Stimulated activated CD4-positive, alpha-beta T cell treated with anti-CD3 and anti-CD28 coated beads, Interleukin-15, amount 100 ng/mL, for 1 hour (primary cell): ENCODE data around the gene LRRC59.
"Not testable (repeated sequence)": the region's sequence is repeated elsewhere in the genome, so short reads cannot be mapped to it uniquely, and the experiment has no call there.

ENCODE experiments used
- DNase-seq, 2 donors: peaks; one replicate each; pipeline ENCODE4 v3.0.0-alpha.2; 2020; ENCODE audit warnings: low read depth in 1 of 2, low spot score in 1 of 2

LRRC59 gene

DNA sequence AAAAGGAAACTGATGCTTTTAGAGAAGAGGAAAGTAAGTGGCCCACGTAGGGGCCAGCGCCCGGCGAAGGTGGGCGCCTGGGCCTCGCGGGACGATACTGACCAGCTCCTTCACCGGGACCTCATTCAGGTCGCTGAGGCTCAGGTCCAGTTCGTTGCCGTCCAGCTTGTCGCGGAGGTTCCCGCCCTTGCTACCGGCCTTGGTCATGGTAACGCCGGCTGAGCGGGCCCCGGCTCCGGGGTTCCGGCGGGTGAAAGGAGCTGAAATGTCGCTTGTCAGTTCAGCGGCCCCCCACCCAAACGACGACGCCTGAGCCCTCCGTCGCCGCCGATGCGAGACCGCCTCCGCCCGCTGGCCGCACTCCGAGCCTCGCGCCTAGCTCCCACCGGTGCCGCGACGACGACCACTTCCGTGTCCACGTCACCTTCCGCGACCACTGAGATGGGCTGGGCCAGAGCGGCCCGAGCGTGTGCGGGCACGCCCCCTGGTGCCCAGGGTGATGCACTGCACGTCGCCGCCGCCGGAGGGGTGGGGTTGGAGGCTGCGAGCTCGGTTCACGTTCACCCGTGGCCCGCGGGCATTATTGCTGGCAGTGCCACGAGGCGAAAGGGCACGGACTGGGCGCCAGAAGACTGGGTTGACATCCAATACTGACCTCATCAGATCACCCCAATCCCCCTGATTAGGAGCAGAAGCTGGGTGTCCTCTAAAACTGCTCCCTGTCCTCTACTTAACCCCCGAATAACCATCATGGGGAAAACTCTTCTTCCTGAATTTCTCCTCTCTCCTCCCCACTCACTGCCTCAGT is at the start of gene LRRC59:
Gene LRRC59 (minus strand): TSS at position 413 of the 808 bp plus-strand sequence. CDS start 206 bp downstream, at position 207.
- peak; percentile 87 to 88 for DNase-seq

DNA sequence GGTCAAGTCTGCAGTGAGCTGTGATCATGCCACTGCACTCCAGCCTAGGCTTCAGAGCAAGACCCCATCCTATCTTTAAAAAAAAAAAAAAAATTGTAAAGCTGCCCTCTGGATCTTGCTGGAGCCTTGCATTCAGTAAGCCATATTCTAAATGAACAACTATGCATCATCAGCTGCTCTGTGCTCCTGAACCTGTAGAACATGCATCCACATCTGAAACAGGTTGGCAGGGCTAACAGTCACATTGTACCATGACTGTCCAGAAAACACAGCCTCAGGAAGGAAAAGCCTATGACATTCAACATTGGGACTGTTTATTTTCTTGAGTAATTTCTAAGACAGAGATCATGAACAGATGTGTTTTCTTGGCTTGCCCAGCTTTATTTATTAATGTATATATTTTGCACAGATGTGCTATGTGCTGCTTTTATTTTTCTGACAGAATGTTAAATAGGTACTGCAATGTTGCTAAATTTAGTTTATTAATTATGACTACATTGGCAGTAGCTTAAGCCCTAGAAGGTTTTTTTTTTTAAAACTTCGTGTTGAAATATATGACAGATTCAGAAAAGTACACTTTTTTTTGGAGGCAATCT is 48.5 kb upstream of the LRRC59 start:
- no peak for DNase-seq

DNA sequence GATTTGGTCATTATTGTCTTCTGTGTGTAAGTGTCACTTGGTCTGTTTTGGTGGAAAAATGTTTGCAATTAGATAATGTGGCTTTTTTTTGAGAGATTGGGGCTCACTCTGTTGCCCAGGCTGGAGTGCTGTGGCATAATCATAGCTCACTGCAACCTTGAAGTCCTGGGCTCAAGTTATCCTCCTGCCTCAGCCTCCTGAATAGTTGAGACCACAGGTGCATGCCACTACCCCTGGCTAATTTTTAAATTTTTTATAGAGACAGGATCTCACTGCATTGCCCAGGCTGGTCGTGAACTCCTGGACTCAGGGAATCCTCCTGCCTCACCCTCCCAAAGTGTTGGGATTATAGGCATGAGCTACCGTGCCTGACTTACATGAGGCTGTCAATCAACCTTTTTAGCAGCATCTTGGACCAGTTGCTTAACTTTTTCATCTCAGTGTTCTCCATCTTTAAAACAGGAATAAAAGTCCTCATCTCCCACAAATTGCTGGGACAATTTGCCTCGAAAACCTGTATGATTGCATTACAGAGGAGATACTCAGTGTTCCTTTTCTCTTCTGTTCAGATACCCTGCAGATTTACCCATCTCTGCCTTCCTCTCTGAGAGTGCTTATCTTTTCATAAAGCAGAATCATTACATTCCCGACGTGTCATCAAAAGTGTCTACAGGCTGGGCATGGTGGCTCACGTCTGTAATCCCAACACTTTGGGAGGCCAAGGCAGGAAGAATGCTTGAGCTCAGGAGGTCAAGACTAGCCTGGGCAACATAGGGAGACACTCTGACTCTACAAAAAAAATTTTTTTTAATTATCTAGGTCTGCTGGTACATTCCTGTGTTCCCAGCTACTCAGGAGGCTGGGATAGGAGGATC is 47.8 kb upstream of the LRRC59 start:
- no peak for DNase-seq

DNA sequence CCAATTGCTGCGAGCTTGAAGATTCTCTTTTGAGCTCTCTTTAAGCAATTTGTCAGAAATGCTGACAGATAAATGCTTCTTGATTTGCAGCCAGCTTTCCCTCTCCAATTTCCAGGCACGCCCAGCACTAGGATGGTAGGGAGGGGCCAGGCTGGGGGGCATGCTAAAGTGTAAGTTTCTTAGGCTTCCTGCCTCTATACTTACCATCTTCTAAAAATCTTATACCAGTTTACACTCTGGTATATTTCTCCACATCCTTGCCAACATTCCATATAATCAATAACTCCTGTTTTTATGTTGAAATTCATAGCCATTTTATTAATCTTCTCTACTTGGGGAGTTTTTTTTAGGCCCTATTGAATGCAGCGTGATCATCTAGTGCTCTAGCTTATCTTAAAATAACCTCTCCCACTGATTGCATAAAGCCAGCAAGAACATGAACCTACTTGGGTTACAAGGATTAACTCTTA is 46.2 kb upstream of the LRRC59 start:
- DNase-seq = no peak

DNA sequence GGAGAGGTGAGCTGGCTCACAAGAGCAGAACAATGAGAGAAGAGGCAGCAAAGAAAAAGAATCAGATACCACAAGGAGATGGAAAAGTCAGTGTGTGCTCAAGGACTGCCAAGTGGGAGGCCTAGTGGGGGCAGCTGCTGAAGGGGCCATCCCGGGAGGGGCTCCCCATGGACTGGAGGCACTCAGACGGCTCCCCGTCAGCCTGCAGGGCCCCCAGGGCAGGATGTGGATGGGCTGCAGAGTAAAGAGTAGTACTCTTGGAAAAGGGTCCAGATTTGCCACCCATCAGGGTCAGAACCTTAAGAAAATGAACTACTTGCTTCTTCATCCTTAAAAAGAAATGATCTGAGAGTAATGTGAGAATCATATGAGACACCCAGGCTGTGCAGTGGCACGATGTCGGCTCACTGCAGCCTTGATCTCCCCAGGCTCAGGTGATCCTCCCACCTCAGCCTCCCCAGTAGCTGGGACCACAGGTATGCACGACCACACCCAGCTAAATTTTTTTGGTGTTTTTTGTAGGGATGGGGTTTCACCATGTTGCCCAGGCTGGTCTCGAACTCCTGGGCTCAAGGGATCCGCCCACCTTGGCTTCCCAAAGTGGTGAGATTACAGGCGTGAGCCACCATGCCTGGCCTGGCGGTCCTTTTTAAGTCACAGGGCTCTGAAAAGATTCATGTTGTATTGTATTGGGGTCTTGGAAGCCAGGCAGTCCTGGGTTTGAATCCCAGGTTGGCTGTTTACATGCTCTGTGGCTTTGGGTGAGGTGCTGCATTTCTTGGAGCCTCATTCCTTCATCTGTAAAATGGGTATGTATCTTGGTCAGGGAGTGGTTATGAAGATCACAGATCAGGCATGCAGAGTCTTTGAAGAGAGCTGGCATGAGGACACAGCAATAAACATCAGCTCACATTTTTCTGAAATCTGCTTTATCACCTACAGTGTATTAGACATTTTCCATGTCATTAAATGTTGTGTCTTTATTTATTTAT is 43.8 kb upstream of the LRRC59 start:
- no peak for DNase-seq

DNA sequence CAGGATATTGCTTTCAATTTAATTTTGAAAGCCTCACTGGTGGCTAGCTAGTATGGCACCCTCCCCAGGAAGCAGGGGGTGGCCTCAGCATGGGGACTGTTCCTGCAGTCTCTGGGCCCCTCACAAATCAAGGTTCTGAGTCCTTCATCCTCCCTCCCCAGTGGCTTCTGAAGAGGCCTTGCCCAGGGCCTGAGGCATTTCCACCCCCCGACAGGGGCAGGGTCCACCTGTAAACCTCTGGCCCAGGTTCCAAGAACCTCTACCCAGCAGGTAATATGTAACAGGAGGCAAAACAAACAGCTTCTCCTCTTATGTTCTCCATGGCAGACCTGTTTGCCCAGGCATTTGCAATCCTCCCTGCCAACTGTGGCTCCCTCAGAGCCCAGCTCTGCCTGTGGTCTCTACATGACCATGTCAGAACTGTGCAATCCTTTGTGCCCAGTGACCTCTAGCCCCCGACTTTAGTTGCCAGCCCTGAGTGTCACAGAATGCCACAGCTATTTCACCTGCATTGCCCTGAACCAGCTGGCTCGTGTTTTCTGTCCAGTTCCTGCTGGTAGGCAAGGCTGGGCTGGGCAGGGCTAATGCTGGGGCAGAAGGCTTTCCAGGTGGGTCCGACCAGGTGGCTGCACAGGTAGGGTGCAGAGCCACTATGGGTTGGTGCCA is 43.0 kb upstream of the LRRC59 start:
- DNase-seq = no peak

DNA sequence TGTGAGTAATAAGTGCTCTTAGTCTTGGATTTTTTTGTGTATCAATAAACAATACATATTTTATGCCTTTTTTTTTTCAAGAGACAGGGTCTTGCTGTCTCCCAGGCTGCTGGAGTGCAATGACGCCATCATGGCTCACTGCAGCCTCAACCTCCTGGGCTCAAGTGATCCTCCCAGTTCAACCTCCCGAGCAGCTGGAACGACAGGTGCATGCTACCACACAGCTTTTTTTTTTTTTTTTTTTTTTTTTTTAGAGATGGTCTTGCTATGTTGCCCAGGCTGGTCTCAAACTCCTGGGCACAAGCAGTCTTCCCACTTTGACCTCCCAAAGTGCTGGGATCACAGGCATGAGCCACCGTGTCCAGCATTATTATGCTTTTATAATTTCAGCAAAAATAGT is 41.7 kb upstream of the LRRC59 start:
- no peak for DNase-seq

DNA sequence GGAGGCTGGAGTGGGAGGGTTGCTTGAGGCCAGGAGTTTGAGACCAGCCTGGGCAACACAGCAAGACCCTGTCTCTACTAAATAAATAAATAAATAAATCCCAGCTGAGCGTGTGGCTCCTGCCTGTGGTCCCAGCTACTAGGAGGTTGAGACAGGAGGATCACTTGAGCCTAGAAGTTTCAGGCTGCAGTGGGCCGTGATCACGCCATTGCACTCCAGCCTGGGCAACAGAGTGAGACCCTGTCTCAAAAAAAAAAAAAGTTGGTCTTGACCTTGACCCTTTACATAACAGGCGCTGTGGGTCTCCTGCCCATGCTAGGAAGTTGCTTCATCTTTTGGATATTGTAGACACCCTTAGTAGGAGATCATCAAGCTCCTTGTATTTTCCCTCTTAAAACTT is 40.1 kb upstream of the LRRC59 start:
- DNase-seq = no peak

DNA sequence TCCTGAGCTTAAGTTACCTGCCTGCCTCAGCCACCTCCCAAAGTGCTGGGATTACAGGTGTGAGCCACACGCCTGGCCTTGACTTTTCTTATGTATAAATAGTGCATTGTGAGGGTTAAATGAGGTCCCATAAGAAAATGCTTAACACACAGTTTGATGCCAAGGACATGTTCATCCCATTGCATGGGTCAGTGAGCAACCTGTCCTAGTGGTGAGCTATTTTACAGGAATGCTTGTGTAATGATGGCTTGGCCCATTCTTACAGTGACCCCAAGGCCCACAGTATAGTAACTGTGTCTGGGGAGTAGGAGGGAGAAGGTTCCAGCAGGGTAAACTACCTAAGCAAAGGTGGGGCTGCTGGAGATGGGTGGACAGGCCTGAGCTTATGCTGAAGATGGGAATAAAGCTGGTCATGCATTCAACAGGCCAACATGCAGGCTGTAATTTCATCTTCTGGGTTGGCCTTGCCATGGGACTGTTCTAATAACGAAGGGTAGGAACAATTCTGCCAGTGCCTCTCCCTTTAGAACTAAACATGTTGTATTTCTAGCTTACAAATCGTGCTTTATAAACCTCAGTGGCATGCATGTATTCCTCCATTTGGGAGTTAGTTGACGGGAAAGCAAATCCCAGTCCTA is 34.9 kb upstream of the LRRC59 start:
- DNase-seq = no peak

DNA sequence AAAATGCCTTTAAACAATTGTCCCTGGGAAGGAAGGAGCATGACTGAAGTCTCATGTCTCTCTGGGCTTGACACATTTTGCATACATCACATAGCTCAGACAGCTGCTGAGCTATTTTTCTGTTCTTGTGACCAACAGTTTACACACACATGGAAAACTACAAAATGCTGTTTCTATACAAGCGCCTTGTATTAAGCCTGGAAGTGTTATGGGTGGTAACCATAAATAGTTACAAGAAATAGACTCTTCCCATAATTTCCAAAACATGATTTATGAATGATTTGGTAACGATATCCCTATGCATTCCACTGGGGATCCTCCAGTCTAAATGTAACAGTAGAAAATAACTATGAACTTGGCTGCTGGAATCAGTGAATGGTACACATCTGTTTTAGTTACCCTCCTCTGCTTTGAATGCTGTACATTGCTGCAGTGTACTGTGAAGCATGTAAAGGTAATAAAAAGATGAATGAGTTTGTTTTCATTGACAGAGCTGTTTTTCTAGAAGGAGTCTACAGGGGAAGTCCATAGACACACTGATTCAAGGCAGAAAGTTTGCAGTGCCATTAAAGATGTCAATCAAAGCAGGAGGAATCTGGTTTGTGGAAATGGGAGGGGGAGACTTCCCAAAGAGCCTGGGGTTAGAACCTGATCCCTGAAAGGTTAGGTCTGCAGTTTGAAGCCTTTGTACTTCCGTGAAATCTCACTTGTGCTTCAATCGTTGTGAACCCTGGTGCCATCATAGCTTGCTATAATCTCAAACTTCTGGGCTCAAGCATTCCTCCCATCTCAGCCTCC is 33.7 kb upstream of the LRRC59 start:
- DNase-seq = no peak

DNA sequence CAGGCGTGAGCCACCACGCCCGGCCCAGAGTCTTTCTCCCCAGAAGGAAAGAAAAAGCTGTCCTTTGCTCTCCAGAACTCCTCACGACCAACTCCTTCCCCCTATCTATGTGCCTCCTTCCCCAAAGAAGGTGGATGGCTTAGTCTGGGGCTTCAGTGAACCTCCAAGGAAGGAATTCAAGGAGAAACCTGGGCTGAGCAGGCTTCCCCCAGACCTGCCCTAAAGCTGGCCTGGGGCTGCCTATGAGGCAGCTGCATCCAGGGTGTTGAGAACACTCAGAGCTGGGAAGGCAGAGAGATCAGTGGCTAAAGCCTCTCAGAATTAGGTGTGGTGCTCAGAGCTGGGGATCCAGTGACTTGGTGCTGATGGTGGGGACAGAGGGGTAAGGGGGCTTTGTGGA is 32.5 kb upstream of the LRRC59 start:
- no peak for DNase-seq

DNA sequence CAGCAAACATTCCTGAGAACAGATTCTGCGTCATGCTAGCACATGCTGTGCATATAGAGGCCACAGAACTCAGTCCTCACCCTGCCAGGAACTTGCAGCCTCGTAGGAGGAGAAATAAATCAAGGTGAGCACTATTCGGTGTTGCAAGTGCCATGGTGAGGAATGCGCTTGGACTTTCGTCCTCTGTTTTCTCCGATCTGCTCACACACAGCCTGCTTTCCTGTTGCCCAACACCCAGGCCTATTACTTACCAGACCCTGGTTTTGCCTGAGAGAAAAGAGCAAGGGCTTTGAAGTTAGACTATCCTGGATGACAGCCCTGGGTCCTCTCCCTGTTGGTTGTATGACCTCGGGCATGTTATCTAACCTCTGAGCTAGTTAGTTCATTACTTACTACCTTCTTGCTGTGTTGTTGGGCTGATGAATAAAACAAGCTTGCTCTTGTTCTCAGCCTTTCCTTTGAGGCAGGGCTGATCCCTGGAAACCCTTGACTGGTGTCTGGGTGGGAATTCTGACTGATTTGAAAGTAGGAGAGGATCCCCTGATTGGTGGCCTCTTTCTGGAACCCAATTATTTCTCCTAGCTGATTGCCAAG is 31.6 kb upstream of the LRRC59 start:
- no peak for DNase-seq

DNA sequence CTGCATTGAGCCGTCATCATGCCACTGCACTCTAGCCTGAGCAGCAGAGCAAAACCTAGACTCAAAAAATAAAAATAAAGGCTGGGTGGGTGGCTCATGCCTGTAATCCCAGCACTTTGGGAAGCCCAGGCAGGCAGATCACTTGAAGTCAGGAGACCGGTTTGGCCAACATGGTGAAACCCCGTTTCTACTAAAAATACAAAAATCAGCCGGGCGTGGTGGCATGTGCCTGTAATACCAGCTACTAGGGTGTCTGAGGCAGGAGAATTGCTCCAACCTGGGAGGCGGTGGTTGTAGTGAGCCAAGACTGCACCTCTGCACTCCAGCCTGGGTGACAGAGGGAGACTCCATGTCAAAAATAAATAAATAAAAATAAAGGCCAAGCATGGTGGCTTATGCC is 30.8 kb upstream of the LRRC59 start:
- DNase-seq = not testable (repeated sequence)

DNA sequence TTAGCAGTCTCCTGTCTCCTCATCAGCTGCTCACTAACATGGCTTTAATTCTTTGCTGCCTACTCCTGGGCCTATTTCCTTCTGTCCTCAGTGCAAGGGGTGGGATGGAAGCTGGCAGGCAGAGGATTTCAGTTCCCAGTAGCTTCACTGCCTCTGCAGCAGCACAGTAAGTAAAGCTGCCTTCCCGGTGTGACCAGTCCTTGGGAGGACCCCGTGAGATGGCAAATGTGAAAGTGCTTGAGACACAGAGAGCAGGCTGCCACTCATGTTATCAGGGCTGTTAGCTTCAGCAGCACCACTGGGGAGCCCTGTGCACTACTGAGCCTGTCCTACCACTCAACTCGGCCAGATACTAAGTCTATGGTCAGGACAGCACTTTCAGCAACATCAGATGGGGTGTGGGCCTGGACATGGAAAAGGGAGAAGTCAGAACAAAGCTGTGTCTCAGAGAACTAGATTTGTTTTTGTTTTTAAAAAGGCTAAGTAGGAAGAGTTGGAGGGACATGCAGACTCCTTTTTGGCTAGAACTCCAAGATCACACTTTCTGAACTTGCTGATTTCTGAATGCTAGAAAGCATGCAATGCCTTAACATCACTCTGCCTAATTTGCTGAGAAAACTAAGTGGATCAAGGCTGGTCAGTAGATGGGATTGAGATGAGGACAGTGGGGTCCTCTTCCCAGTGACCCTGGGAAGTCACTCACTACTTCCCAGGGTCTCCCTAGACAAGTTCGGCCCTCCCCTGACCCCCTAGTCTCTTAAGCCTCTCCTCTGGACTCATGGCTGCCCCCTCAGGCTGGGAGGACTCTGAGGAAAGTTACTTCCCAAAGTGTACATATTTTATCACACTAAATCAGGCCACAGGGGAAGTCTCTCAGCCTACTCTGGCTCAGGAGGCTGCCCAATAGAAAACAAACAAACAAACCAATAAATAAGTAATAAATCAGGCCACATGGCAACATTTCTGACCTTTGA is 29.8 kb upstream of the LRRC59 start:
- no peak for DNase-seq

DNA sequence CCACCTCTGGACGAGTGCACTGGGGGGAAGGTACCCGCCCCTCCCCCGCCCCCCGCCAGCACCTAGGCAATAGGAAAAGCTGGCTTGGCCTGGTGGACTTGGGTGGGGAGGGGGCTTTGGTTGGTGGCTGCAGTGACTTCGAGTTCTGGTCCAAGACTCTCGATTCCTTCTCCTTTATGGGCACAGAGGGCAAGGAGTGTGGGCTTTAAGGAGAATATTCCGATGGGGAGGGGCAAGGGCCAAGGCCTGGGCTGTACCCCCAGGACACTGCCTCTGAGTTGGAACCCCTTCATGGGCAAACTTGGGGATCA is 29.1 kb upstream of the LRRC59 start:
- DNase-seq = no peak

DNA sequence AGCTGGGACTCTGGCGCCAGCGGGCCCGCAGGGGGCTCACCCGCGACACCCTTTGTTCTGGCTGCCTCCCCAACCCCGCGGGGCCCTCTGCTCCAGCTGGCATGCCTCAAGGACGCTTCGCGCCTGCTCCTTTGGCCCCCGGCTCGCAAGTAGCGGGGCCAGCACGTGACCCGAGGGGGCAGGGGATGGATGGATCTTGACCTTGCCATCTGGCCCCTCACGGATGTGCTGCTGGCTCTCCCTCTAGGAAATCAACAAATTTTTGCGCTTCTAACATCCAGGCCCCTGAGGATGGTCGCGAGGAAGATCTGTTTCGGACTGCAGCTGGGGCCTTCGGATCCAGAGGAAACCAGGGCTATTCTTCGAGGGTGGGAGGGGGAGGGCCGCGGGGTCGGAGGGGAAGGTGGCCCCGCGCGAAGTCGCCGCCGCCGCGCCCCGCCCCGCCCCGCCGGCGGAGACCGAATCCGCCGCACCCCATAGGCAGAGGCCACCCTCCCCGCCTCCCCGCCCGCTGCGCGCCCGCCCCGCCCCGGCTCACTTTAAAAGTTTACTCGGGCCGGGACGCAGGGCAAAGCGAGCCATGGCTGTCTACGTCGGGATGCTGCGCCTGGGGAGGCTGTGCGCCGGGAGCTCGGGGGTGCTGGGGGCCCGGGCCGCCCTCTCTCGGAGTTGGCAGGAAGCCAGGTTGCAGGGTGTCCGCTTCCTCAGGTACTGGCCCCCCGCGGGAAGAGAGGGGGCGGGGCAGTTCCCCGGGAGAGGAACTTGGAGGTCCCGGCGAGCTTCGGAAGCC is 28.6 kb upstream of the LRRC59 start, which contains the start of gene ACSF2:
Gene ACSF2 (plus strand): TSS at position 537 of the 790 bp plus-strand sequence. CDS start 44 bp downstream, at position 581.
- peak; percentile 28 to 64 for DNase-seq
